GM18951 (cell line): Measurements from ENCODE around the gene SLIT3.

Source experiments
- POLR2A ChIP-seq: IDR thresholded peaks from 4 replicates; pipeline ENCODE4 v1.6.1; 2011; ENCODE audit warnings: mild to moderate bottlenecking; ENCODE audit not compliant: insufficient read length, insufficient read depth; ENCODE audit errors: extremely low read depth
- in situ Hi-C: fragments of 300-500 bp; cut with MboI; formaldehyde crosslinking; loops from one replicate; pipeline ENCODE4 v1.12.0; 2022; ENCODE audit warnings: low sequenced_read_pairs, mixed read lengths, inconsistent platforms; ENCODE audit not compliant: unreplicated experiment

Gene SLIT3

GRCh38 chr5:169048181-169049125, 252.5 kb downstream of the SLIT3 start:
- in situ Hi-C loops: no loop called here
- TF ChIP-seq POLR2A: no peak

GRCh38 chr5:169044962-169045361, 256.0 kb downstream of the SLIT3 start:
- TF ChIP-seq POLR2A: no peak
- in situ Hi-C loops: no loop called here

- in situ Hi-C loops: no loop called here
- no peak for TF ChIP-seq POLR2A
These were observed 259.8 kb downstream of the SLIT3 start for GRCh38 chr5:169041180-169041579.

- no peak for TF ChIP-seq POLR2A
- in situ Hi-C loops: no loop called here
These were observed 261.3 kb downstream of the SLIT3 start for GRCh38 chr5:169039592-169039991.

DNA sequence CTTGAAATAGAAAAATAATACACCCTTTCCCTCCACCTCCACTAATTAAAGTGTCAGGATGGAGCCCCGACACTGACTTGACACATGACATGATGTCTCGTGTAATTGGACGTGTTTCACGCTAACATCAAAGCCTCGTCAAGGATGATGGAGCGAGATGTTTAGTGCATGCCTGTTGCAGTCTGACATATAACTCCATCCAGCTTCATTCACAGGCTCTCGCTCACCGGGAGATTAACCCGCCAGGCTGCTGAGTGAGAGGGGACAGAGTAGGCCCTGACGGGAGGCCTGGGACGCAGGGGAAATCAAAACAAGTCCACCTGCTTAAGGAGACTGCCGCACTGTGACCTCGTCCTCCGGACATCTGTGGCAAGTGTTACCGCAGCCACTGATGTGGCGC, 263.5 kb downstream of the SLIT3 start:
- in situ Hi-C loops: no loop called here
- no peak for TF ChIP-seq POLR2A

DNA sequence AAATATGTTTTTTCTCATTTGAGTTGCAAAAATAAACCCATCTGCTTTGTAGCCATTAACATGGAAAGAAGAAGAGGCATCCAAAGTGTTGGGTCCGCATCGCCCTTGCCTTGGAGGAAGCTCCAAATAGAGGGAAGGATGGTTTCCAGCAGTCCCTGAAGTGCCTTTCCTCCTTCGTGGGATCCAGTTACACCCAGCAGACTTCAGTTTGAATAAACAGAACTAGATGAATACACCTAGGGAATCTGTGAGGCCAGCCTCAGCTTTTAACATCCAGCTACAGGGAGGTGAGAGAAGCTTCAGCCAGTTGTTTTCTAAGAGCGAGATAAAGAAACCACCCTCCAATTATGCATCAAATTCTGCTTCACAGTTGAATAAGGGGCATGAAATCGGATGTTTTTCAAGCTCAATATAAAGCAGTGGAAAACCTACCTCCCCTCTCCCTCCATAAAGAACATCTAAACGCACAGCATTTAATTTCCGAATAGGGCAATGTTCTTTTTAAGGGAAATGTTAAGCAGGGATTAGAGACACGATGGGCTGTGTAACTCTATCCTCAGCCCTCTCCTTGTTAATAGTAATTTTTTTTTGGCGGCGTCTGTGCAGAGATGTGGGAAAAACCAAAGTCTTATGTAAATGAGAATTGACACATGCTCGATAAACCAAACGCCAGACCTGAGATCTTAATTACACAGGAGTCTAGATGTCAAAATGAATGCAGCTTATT, 264.7 kb downstream of the SLIT3 start:
- no peak for TF ChIP-seq POLR2A
- in situ Hi-C loops: no loop called here

- in situ Hi-C loops: no loop called here
- no peak for TF ChIP-seq POLR2A
These were observed 271.2 kb downstream of the SLIT3 start for GRCh38 chr5:169029661-169030274.

DNA sequence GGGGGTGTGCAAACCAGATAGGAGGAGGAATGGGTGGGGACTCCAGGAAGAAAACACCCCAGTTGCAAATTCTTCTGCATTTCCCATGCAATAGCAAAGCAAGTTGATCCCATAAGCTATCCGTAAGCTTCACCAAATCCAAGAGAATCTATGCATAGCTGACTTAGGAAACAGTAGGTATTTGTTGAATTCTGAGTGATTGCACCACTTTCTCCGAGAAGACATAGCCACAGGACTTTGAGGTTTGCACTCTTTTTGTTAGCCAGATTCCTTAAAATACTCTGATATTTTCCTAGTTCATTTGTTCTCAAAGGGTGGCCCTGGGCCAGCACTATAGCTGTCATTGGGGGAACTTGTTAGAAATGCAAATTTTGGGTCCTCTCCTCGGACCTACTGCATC, 271.9 kb downstream of the SLIT3 start:
- in situ Hi-C loops: no loop called here
- TF ChIP-seq POLR2A: no peak

DNA sequence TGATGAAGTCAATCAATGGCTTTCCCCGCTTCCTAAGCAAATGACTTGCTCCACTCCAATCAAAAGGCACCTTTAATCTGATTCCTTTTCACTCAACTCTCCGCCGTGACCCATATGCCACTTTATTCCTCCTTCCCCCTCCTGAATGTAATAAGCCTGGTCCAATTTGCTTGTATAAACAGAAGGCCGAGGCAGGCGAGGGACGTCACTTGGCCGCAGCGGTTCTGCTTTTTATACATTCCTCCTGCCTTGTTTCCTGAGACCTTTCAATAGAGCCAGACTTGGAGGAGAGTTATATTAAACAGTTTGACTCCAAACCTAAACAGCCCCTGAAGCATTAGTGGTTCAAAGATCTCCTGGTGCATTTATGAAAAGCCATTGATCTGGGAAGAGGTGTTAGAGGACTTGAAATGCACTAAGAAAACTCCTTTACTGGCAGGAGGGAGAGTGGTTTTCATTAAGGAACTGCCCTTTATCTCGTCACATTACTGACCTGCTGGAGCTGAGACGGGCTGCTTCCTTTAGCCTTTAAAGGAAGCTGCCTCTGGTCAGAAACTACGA, 273.4 kb downstream of the SLIT3 start:
- TF ChIP-seq POLR2A: no peak
- in situ Hi-C loops: no loop called here

- no peak for TF ChIP-seq POLR2A
- in situ Hi-C loops: no loop called here
These were observed 275.4 kb downstream of the SLIT3 start for GRCh38 chr5:169025491-169025890.

GRCh38 chr5:169024421-169024820, 276.5 kb downstream of the SLIT3 start:
- no peak for TF ChIP-seq POLR2A
- in situ Hi-C loops: no loop called here

DNA sequence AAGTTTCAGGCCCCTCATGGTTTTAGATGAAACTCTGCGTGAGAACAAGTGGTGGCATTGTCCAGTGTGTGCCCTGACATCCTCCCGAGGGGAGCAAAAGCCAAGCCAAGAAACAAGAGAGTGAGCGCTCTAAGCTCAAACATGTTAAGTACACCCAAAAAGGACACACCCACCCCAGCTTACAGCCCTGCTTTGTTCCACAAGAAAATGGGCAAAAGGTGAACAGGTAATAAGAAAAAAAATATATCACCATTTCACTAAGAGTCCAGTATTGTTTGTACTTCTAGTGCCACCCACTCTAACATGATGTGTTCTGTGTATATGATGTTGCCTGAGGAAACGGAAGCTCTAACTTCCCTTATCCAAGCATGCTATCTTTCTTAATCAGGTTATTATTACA, 278.2 kb downstream of the SLIT3 start:
- in situ Hi-C loops: no loop called here

DNA sequence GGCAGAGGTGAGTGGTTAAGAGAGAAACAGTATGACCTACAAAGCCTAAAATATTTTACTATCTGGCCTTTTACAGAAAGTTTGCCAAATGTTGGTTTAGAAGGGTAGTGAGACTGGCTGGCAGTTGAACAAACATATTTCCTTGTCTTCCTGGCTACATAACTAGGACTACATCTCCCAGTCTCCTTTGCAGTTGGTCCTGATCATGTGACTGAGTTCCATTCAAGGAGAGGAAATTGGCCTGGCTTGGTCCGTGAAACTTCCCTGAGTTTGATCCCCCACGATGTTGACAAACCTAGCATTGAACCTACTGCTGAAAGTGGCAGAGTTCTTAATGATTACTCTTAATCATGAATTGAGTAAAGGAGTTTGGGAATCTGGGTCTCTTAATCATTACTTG, 280.8 kb downstream of the SLIT3 start:
- in situ Hi-C loops: no loop called here
- no peak for TF ChIP-seq POLR2A

More for the DNA sequence above, 278.2 kb downstream of the SLIT3 start:
- TF ChIP-seq POLR2A: no peak
